Neutrophil (primary cell): ENCODE results near the gene MPV17L.
"Not testable (repeated sequence)": the region's sequence is repeated elsewhere in the genome, so short reads cannot be mapped to it uniquely, and the experiment has no call there.

Experiments
- H3K27ac ChIP-seq: fragments of 200-600 bp; sonication (generic); 2 replicates; pipeline ENCODE4 v1.5.1; 2016; ENCODE audit warnings: mild to moderate bottlenecking, moderate library complexity
- H3K27me3 ChIP-seq: fragments of 200-600 bp; sonication (generic); 2 replicates; pipeline ENCODE4 v1.6.0; 2016; ENCODE audit warnings: mild to moderate bottlenecking
- H3K36me3 ChIP-seq: fragments of 200-600 bp; sonication (generic); 2 replicates; pipeline ENCODE4 v1.5.1; 2017
- H3K4me1 ChIP-seq, 2 experiments: fragments of 200-600 bp in 1 of 2; sonication (generic) in 1 of 2; 1 replicate in 1 of 2; 2 replicates in 1 of 2; pipeline versions ENCODE4 v1.5.1 to v1.6.1; 2013 to 2016; ENCODE audit warnings: low read depth in 1 of 2, low read length in 1 of 2, mild to moderate bottlenecking in 1 of 2, moderate library complexity in 1 of 2; ENCODE audit not compliant: control insufficient read depth in 1 of 2, insufficient read depth in 1 of 2
- H3K4me3 ChIP-seq, 2 experiments: fragments of 200-600 bp in 1 of 2; sonication (generic) in 1 of 2; 1 replicate in 1 of 2; 2 replicates in 1 of 2; pipeline ENCODE4 v1.5.1; 2013 to 2016; ENCODE audit warnings: low read depth in 1 of 2, low read length in 1 of 2, mild to moderate bottlenecking in 1 of 2, moderate library complexity in 1 of 2
- H3K9me3 ChIP-seq: fragments of 200-600 bp; sonication (generic); 2 replicates; pipeline ENCODE4 v1.5.1; 2016
- CTCF ChIP-seq: fragments of 200-600 bp; sonication (generic); IDR thresholded peaks from 2 replicates; pipeline ENCODE4 v1.5.1; 2016; ENCODE audit warnings: antibody characterized with exemption

MPV17L gene

DNA sequence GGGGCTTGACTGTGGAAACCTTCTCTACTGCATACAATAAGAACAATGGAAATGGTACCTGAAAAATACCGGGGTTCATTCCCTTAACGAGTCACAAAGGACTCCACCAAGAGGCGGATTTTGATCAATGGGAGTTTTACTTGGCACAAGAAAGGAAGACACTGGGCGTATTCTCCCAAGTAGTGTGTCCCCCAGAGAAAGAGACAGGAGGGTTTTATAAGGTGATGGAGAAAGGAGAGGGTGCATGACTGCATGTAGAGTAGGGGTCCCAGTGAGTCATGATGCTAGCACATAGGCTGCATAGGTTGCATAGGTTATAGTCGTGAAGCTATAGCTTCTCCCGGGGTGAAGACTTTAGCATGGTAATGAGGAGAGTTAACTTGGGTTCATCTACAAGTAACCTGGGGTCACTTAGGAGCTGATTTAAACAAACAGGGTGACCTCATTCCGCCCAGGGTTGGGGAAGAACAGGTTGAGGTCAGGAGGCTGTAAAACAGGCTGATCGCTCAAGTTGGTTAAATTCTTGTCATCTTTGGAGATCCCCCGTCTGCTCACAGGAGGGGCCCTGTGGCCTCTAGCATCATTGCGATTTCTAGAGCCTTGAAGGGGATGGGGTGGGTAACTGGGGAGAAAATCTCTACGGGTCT is 1.5 kb downstream of the MPV17L start:
- TF ChIP-seq CTCF: no peak

GRCh38 chr16:15398618-15399316 is 3.2 kb downstream of the MPV17L start:
- Histone ChIP-seq H3K36me3 (no peaks in the 10 kb centered on the region), H3K4me1 (peaks cover 0 to 3% of the 10 kb centered on the region in 2 experiments), H3K27me3 (peaks cover 35% of the 10 kb centered on the region), H3K4me3 (no peak overlapping the region), H3K27ac (no peak overlapping the region), H3K9me3 (no peaks in the 10 kb centered on the region)
- no peak for TF ChIP-seq CTCF

More for the DNA sequence above, 1.5 kb downstream of the MPV17L start:
- Histone ChIP-seq H3K4me1 (no peaks in the 10 kb centered on the region), H3K9me3 (no peaks in the 10 kb centered on the region), H3K27me3 (peaks cover 36% of the 10 kb centered on the region), H3K27ac (no peak overlapping the region), H3K36me3 (no peaks in the 10 kb centered on the region), H3K4me3 (no peak overlapping the region)

DNA sequence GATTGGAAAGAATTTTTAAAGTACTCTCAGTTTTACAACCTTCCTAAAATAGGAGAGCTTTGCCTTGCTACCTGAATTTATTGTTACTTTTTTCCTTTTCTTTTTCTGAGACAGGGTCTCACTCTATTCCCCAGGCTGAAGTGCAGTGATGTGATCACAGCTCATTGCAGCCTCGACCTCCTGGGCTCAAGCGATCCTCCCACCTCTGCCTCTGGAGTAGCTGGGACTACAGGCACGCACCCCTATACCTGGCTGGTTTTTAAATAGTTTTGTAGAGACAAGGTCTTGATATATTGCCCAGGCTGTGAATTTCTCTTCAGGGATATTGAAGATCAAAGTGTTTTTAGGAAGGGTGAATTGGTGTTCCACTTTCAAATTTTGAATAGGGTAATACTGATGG is 3.8 kb downstream of the MPV17L start:
- no peaks in the 10 kb centered on the region for H3K36me3 ChIP-seq
- H3K4me1 ChIP-seq: peaks cover 0 to 4% of the 10 kb centered on the region in 2 experiments
- TF ChIP-seq CTCF: no peak
- H3K4me3 ChIP-seq: no peak overlapping the region
- H3K27ac ChIP-seq: no peak overlapping the region
- H3K27me3 ChIP-seq: peaks cover 30% of the 10 kb centered on the region
- H3K9me3 ChIP-seq: no peaks in the 10 kb centered on the region

- not testable (repeated sequence) for H3K4me1 ChIP-seq, H3K9me3 ChIP-seq, H3K27ac ChIP-seq, H3K36me3 ChIP-seq, H3K4me3 ChIP-seq
- peaks cover 23% of the 10 kb centered on the region for H3K27me3 ChIP-seq
Observed at GRCh38 chr16:15400314-15400713, 4.8 kb downstream of the MPV17L start.

GRCh38 chr16:15401972-15402371 is 6.4 kb downstream of the MPV17L start:
- Histone ChIP-seq H3K36me3 (no peaks in the 10 kb centered on the region), H3K27ac (no peak overlapping the region), H3K4me3 (no peak overlapping the region), H3K4me1 (peaks cover 0 to 4% of the 10 kb centered on the region in 2 experiments), H3K9me3 (no peaks in the 10 kb centered on the region), H3K27me3 (peaks cover 6% of the 10 kb centered on the region)
- TF ChIP-seq CTCF: no peak

GRCh38 chr16:15403392-15403995 is 7.9 kb downstream of the MPV17L start:
- Histone ChIP-seq H3K4me3 (no peak overlapping the region), H3K9me3 (no peaks in the 10 kb centered on the region), H3K27ac (no peak overlapping the region), H3K4me1 (peaks cover 0 to 4% of the 10 kb centered on the region in 2 experiments), H3K27me3 (no peaks in the 10 kb centered on the region), H3K36me3 (no peaks in the 10 kb centered on the region)
- TF ChIP-seq CTCF: no peak

GRCh38 chr16:15404091-15404490 is 8.5 kb downstream of the MPV17L start:
- H3K4me3 ChIP-seq, H3K36me3 ChIP-seq, H3K9me3 ChIP-seq, H3K4me1 ChIP-seq, H3K27me3 ChIP-seq, H3K27ac ChIP-seq: not testable (repeated sequence)
